ENCODE data around the gene ZNF366. TPM values are rescaled to one million over a fixed set of nuclear protein-coding genes. Genes with fewer than 3 reads are reported as not detected.

Gene ZNF366
- total and polyA plus RNA-seq, 2 experiments from 2014 or later: not detected

DNA sequence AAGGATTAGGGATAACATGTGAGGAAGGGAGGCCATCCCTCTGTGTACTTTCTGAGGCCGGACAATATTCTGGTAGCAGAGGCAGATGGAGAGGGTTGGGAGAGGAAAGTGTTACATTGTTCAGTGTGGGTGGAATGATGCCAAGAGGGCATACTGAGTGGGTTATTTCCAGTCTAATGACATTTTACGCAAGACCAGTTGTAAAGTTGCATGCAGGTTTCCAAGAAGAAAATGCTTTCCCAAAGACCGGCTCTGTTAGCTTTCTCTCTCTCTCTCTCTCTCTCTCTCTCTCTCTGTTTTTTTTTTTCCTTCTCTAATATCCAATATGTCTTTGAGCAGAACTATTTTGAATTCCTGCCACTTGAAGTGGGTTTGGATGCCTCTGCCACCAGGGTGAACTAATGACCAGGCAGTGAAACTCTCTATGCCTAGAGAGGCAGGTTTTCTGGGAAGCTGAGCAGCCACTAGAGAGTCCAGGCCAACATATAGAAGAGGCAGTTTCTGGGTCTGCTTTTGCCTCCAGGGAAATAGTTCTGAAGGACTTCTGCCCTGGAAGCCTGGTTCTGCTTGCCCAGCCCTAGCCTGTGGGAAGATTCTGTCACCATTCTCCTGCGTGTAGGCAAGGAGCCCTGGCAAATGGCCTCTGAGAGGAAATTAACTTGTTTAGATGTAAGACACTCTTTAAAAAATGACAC lies 24.4 kb upstream of the ZNF366 start:
- TF ChIP-seq, protein P1, sequence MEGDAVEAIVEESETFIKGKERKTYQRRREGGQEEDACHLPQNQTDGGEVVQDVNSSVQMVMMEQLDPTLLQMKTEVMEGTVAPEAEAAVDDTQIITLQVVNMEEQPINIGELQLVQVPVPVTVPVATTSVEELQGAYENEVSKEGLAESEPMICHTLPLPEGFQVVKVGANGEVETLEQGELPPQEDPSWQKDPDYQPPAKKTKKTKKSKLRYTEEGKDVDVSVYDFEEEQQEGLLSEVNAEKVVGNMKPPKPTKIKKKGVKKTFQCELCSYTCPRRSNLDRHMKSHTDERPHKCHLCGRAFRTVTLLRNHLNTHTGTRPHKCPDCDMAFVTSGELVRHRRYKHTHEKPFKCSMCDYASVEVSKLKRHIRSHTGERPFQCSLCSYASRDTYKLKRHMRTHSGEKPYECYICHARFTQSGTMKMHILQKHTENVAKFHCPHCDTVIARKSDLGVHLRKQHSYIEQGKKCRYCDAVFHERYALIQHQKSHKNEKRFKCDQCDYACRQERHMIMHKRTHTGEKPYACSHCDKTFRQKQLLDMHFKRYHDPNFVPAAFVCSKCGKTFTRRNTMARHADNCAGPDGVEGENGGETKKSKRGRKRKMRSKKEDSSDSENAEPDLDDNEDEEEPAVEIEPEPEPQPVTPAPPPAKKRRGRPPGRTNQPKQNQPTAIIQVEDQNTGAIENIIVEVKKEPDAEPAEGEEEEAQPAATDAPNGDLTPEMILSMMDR (IDR thresholded peaks at IDR 0.05; ENCODE audit: low read depth, low read length): no peak
- H3K36me3 ChIP-seq: no peaks in the 10 kb centered on the region
- H3K9me3 ChIP-seq (ENCODE audit: low read depth): no peaks in the 10 kb centered on the region
- no peak overlapping the region for H3K4me3 ChIP-seq
- H3K4me1 ChIP-seq (ENCODE audit: low read depth): no peaks in the 10 kb centered on the region
- H3K27ac ChIP-seq: no peak overlapping the region
- DNase-seq (ENCODE audit: low read depth in 1 of 2, low spot score in 1 of 2): no peak
- no peaks in the 10 kb centered on the region for H3K27me3 ChIP-seq

DNA sequence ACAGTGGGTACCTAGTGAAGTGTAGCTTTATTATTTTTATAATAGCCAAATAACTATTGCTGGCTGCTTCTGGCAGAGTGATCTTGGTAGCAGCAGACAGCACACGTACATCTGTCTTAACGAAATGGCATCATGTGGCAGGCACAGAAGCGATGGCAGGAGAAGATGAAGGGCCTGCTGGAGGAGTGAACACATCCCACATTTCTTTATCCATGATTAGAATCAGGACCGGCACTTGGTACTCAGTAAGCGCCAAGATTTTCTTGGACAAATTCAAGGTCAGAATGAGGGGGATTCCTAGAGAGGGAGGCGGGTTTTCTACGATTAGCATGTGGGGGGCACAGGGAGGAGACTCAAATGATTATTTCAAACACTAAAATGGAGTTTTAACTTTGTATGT lies 23.0 kb upstream of the ZNF366 start:
- Histone ChIP-seq H3K4me1 (ENCODE audit: low read depth) (no peaks in the 10 kb centered on the region), H3K9me3 (ENCODE audit: low read depth) (no peaks in the 10 kb centered on the region), H3K36me3 (no peaks in the 10 kb centered on the region), H3K27ac (no peak overlapping the region), H3K27me3 (no peaks in the 10 kb centered on the region), H3K4me3 (no peak overlapping the region)
- DNase-seq (ENCODE audit: low read depth in 1 of 2, low spot score in 1 of 2): no peak
- TF ChIP-seq, protein P1 (IDR thresholded peaks at IDR 0.05; ENCODE audit: low read depth, low read length): no peak

DNA sequence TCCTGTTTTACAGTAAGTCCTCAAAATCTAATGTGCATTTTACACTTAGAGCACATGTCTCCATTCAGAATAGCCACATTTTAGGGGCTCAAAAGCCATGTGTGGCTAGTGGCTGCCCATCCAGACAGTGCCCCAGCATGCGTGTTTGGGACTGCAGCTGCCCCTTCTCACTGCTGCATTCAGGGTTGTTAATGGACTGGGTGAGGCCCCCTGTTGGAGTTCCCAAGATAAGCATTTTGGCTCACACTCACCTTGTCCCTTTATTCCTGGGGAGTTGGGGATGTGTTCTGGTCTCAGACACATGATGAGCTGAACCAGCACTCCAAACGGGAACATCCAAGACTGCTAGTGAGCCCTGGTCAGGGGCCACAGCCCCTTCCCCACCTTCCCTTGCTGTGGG lies 22.2 kb upstream of the ZNF366 start:
- no peak for DNase-seq (ENCODE audit: low read depth in 1 of 2, low spot score in 1 of 2)
- no peak overlapping the region for H3K4me3 ChIP-seq
- no peak overlapping the region for H3K27ac ChIP-seq
- H3K36me3 ChIP-seq: no peaks in the 10 kb centered on the region
- no peaks in the 10 kb centered on the region for H3K9me3 ChIP-seq (ENCODE audit: low read depth)
- H3K4me1 ChIP-seq (ENCODE audit: low read depth): no peaks in the 10 kb centered on the region
- H3K27me3 ChIP-seq: no peaks in the 10 kb centered on the region
- TF ChIP-seq, protein P1 (IDR thresholded peaks at IDR 0.05; ENCODE audit: low read depth, low read length): no peak

DNA sequence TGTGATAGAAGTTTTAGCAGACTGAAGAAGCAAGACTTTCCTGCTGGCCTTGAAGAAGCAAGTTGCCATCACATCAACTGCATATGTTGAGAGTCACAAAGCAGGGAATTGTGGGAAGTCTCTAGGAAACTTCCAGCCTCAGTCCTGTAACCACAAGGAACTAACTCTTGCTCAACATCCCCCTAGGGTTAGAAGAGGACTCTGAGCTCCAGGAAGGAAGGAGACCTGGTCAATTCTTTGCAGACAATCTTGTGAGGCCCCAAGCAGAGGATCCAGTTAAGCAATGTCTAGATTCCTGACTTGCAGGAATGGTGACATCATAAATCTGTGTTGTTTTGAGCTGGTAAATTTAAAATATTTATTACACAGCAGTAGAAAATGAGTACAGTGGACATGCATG lies 18.6 kb upstream of the ZNF366 start:
- Histone ChIP-seq H3K36me3 (no peaks in the 10 kb centered on the region), H3K27ac (no peak overlapping the region), H3K27me3 (no peaks in the 10 kb centered on the region), H3K9me3 (ENCODE audit: low read depth) (no peaks in the 10 kb centered on the region), H3K4me3 (no peak overlapping the region), H3K4me1 (ENCODE audit: low read depth) (no peaks in the 10 kb centered on the region)
- TF ChIP-seq, protein P1 (IDR thresholded peaks at IDR 0.05; ENCODE audit: low read depth, low read length): no peak
- DNase-seq (ENCODE audit: low read depth in 1 of 2, low spot score in 1 of 2): peak in 1 of 2 donors; percentile 90

DNA sequence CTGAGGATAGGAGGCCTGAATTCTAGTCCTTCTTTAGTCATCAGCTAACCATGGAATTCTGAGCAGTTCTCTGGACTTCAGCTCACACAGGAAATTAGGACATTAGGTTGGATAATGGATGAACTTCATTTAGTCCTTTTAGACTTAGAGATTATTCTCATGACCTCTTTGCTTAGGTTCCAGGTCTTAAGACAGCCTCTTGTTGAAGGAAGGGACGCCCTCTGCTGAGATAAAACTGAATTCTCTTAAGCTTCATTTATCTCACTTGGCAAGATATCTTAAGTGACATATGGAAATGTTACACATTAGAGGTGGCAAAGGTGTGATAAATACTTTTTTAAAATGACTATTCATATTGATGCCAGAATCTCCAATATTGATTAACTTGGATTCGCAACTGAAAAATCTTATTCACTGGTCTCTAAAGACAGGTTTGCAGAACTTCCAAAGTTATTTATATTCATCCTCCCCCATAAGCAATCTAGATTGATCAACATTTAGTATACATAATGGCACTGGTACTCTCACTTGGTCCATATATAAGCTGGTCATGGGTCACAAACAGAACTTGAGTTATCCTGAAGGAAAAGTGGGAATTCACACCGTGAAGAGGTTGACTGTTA lies 16.9 kb upstream of the ZNF366 start:
- TF ChIP-seq, protein P1 (IDR thresholded peaks at IDR 0.05; ENCODE audit: low read depth, low read length): peak; percentile 56
- peak; percentile 56 to 91 for DNase-seq (ENCODE audit: low read depth in 1 of 2, low spot score in 1 of 2)
- H3K9me3 ChIP-seq (ENCODE audit: low read depth): no peaks in the 10 kb centered on the region
- H3K27me3 ChIP-seq: no peaks in the 10 kb centered on the region
- no peak overlapping the region for H3K27ac ChIP-seq
- no peaks in the 10 kb centered on the region for H3K36me3 ChIP-seq
- no peaks in the 10 kb centered on the region for H3K4me1 ChIP-seq (ENCODE audit: low read depth)
- no peak overlapping the region for H3K4me3 ChIP-seq
